ENCODE results near the gene SOBP. TPM values are rescaled to one million over a fixed set of nuclear protein-coding genes. Genes with fewer than 3 reads are reported as not detected.

Gene SOBP
- polyA plus RNA-seq, 2 of the 4 experiments (the other 2 are of a cell fraction): 0.18 to 0.53 TPM

GRCh38 chr6:107627969-107628368, 138.1 kb downstream of the SOBP start:
- Histone ChIP-seq H3K4me1 (peaks cover 8% of the 10 kb centered on the region), H3K9me3 (no peaks in the 10 kb centered on the region), H3K4me2 (no peak overlapping the region), H3K4me3 (no peak overlapping the region), H3K27ac (no peak overlapping the region)
- 64% methylated on average over 4 of the region's 4 CpGs for WGBS (ENCODE audit: missing lambda C conversion rate)
- ChIA-PET POLR2A (no interaction called here), CTCF (no interaction called here)
- FAIRE-seq: no peak
- DNase-seq (ENCODE audit: low read depth in 1 of 2, low spot score in 1 of 2): no peak
- no peak for ATAC-seq
- TF ChIP-seq NR3C1 (IDR thresholded peaks at IDR 0.05) (no peak), REST (IDR thresholded peaks at IDR 0.05) (no peak), MAX (IDR thresholded peaks at IDR 0.05) (no peak), CBX8 (IDR thresholded peaks at IDR 0.05) (no peak), PBX3 (IDR thresholded peaks at IDR 0.05) (no peak), ZSCAN20 (CRISPR knock-in tag; IDR thresholded peaks at IDR 0.05) (no peak), ATOH8 (CRISPR knock-in tag; IDR thresholded peaks at IDR 0.05; ENCODE audit: low read depth) (no peak), NFE2L2 (conservative IDR thresholded peaks at IDR 0.05; ENCODE audit: low read length) (no peak), TP53 (CRISPR knock-in tag; IDR thresholded peaks at IDR 0.05) (no peak), ESRRA (IDR thresholded peaks at IDR 0.05; ENCODE audit: borderline replicate concordance, low read length) (no peak)

- Histone ChIP-seq H3K4me2 (no peak overlapping the region), H3K4me3 (no peak overlapping the region), H3K27ac (no peak overlapping the region), H3K4me1 (peaks cover 8% of the 10 kb centered on the region), H3K9me3 (no peaks in the 10 kb centered on the region)
- DNase-seq (ENCODE audit: low read depth in 1 of 2, low spot score in 1 of 2): no peak
- TF ChIP-seq CBX2 (IDR thresholded peaks at IDR 0.05; ENCODE audit: borderline replicate concordance, low read depth) (no peak), HMGXB4 (CRISPR knock-in tag; IDR thresholded peaks at IDR 0.05; ENCODE audit: borderline replicate concordance) (no peak), FOXS1 (CRISPR knock-in tag; IDR thresholded peaks at IDR 0.05) (no peak), JUNB (IDR thresholded peaks at IDR 0.05) (no peak), MYC (IDR thresholded peaks at IDR 0.05; ENCODE audit: borderline replicate concordance, low read length) (no peak), CHD4 (IDR thresholded peaks at IDR 0.05; ENCODE audit: borderline replicate concordance) (no peak), RCOR1 (IDR thresholded peaks at IDR 0.05; ENCODE audit: low read depth, low read length) (no peak), CEBPB (IDR thresholded peaks at IDR 0.05) (no peak), USF2 (IDR thresholded peaks at IDR 0.05) (no peak), JUN (IDR thresholded peaks at IDR 0.05) (no peak), ZFP36 (IDR thresholded peaks at IDR 0.05; ENCODE audit: borderline replicate concordance, partially characterized antibody) (no peak), EHF (CRISPR knock-in tag; IDR thresholded peaks at IDR 0.05) (no peak), RARB (CRISPR knock-in tag; IDR thresholded peaks at IDR 0.05) (no peak), MAFK (IDR thresholded peaks at IDR 0.05; ENCODE audit: partially characterized antibody) (no peak), TFCP2L1 (CRISPR knock-in tag; IDR thresholded peaks at IDR 0.05) (no peak)
- no peak for FAIRE-seq
- ChIA-PET POLR2A (no interaction called here), CTCF (interaction anchor here (0.7 to 0.9 kb wide), 2 partner anchors 10 to 13 kb away, joined by 3 read pairs; no protein-coding TSS in a partner anchor)
- no peak for ATAC-seq
- WGBS (ENCODE audit: missing lambda C conversion rate): 76% methylated on average over 3 of the region's 3 CpGs
Measured at GRCh38 chr6:107628878-107629277, 139.0 kb downstream of the SOBP start.

Data from A549 (cell line).